Measurements from ENCODE around the gene TTBK1. TPM values are rescaled to one million over a fixed set of nuclear protein-coding genes. Genes with fewer than 3 reads are reported as not detected.

The TTBK1 gene
- polyA plus RNA-seq, 1 donor from 2014 or later: 4.2 TPM

DNA sequence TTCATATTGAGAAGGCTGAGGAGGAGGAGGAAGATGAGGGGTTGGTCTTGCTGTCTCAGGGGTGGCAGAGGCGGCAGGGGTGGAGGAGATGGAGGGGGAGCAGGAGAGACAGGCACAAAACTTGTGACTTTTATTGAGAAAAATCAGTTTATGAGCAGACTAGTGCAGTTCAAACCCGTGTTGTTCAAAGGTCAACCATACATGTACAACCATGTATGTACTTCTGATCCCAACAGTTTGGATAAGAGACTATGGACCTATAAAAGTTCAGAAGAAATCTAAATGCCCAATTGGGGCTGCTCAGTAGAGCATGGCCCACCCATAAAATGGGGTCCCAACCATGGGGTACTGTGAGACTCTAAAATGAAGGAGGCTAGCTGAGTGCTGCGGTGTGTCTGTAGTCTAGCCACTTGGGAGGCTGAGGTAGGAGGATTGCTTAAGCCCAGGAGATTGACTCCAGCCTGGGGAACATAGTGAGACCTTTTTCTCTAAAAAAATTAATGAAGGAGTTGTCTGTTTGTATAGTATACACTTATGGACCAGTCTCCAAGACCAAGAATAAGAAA, 47.1 kb downstream of the TTBK1 start:
- H2AFZ ChIP-seq (ENCODE audit: low read depth, low read length): no peak overlapping the region
- H3K9me2 ChIP-seq (ENCODE audit: insufficient read depth, low read length): no peaks in the 10 kb centered on the region
- no peaks in the 10 kb centered on the region for H3K27me3 ChIP-seq (ENCODE audit: insufficient read depth, low read depth, low read length)
- H3K4me3 ChIP-seq (ENCODE audit: low read length): no peak overlapping the region
- H3K9me3 ChIP-seq (ENCODE audit: low read length): no peaks in the 10 kb centered on the region
- no peaks in the 10 kb centered on the region for H3F3A ChIP-seq (ENCODE audit: insufficient read depth, low read length, poor library complexity, severe bottlenecking)
- no peak for TF ChIP-seq EZH2 (IDR thresholded peaks at IDR 0.05; ENCODE audit: borderline replicate concordance, insufficient read depth, low read length, poor library complexity, severe bottlenecking)
- TF ChIP-seq RAD21 (conservative IDR thresholded peaks at IDR 0.05): no peak
- TF ChIP-seq, protein P1, sequence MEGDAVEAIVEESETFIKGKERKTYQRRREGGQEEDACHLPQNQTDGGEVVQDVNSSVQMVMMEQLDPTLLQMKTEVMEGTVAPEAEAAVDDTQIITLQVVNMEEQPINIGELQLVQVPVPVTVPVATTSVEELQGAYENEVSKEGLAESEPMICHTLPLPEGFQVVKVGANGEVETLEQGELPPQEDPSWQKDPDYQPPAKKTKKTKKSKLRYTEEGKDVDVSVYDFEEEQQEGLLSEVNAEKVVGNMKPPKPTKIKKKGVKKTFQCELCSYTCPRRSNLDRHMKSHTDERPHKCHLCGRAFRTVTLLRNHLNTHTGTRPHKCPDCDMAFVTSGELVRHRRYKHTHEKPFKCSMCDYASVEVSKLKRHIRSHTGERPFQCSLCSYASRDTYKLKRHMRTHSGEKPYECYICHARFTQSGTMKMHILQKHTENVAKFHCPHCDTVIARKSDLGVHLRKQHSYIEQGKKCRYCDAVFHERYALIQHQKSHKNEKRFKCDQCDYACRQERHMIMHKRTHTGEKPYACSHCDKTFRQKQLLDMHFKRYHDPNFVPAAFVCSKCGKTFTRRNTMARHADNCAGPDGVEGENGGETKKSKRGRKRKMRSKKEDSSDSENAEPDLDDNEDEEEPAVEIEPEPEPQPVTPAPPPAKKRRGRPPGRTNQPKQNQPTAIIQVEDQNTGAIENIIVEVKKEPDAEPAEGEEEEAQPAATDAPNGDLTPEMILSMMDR (IDR thresholded peaks at IDR 0.05; ENCODE audit: poor library complexity, severe bottlenecking): no peak
- TF ChIP-seq TAF1 (IDR thresholded peaks at IDR 0.05; ENCODE audit: low read depth): no peak
- TF ChIP-seq SMC3 (conservative IDR thresholded peaks at IDR 0.05; ENCODE audit: poor library complexity): no peak
- no peak for TF ChIP-seq POLR2AphosphoS5 (IDR thresholded peaks at IDR 0.05)
- TF ChIP-seq, protein P2, sequence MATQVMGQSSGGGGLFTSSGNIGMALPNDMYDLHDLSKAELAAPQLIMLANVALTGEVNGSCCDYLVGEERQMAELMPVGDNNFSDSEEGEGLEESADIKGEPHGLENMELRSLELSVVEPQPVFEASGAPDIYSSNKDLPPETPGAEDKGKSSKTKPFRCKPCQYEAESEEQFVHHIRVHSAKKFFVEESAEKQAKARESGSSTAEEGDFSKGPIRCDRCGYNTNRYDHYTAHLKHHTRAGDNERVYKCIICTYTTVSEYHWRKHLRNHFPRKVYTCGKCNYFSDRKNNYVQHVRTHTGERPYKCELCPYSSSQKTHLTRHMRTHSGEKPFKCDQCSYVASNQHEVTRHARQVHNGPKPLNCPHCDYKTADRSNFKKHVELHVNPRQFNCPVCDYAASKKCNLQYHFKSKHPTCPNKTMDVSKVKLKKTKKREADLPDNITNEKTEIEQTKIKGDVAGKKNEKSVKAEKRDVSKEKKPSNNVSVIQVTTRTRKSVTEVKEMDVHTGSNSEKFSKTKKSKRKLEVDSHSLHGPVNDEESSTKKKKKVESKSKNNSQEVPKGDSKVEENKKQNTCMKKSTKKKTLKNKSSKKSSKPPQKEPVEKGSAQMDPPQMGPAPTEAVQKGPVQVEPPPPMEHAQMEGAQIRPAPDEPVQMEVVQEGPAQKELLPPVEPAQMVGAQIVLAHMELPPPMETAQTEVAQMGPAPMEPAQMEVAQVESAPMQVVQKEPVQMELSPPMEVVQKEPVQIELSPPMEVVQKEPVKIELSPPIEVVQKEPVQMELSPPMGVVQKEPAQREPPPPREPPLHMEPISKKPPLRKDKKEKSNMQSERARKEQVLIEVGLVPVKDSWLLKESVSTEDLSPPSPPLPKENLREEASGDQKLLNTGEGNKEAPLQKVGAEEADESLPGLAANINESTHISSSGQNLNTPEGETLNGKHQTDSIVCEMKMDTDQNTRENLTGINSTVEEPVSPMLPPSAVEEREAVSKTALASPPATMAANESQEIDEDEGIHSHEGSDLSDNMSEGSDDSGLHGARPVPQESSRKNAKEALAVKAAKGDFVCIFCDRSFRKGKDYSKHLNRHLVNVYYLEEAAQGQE (IDR thresholded peaks at IDR 0.05; ENCODE audit: borderline replicate concordance): no peak
- TF ChIP-seq EP300 (conservative IDR thresholded peaks at IDR 0.05; ENCODE audit: poor library complexity, severe bottlenecking): no peak
- TF ChIP-seq MXI1 (conservative IDR thresholded peaks at IDR 0.05; ENCODE audit: poor library complexity, severe bottlenecking): no peak
- no peak overlapping the region for H3K4me2 ChIP-seq (ENCODE audit: low read length)
- H4K20me1 ChIP-seq (ENCODE audit: insufficient read depth): no peaks in the 10 kb centered on the region
- H3K79me2 ChIP-seq (replicated peaks; ENCODE audit: insufficient read depth, low read length): no peaks in the 10 kb centered on the region
- no peak overlapping the region for H3K27ac ChIP-seq (ENCODE audit: low read length)
- no peaks in the 10 kb centered on the region for H3K36me3 ChIP-seq (ENCODE audit: insufficient read depth, low read length)
- H3K9ac ChIP-seq (ENCODE audit: low read length): no peak overlapping the region

DNA sequence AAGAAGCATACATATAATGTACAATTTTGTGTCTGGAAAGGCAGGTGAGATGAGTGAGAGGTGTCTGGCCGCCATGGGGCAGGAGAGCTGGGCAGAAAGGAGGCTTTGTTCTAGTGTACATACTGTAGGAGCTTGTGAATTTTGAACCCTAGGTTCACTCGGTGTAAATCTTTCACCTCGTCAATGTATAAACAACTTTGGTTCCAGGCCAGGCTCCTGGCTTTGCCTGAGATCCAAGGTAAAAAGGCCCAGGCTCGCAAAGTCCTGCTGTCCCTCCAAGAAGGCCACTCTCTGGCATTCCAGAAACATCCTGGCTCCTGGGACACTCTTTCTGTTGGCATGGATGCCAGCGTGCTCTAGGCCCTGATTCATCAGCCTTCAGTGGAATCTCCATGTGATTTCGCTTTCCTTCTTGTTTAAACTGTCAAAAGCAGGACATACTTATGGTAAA, 47.6 kb downstream of the TTBK1 start:
- TF ChIP-seq EZH2 (IDR thresholded peaks at IDR 0.05; ENCODE audit: borderline replicate concordance, insufficient read depth, low read length, poor library complexity, severe bottlenecking) (no peak), RAD21 (conservative IDR thresholded peaks at IDR 0.05) (no peak), TAF1 (IDR thresholded peaks at IDR 0.05; ENCODE audit: low read depth) (no peak), SMC3 (conservative IDR thresholded peaks at IDR 0.05; ENCODE audit: poor library complexity) (no peak), MXI1 (conservative IDR thresholded peaks at IDR 0.05; ENCODE audit: poor library complexity, severe bottlenecking) (no peak), POLR2AphosphoS5 (IDR thresholded peaks at IDR 0.05) (no peak), EP300 (conservative IDR thresholded peaks at IDR 0.05; ENCODE audit: poor library complexity, severe bottlenecking) (no peak)
- TF ChIP-seq, protein P1 (IDR thresholded peaks at IDR 0.05; ENCODE audit: poor library complexity, severe bottlenecking): no peak
- TF ChIP-seq, protein P2 (IDR thresholded peaks at IDR 0.05; ENCODE audit: borderline replicate concordance): no peak
- H2AFZ ChIP-seq (ENCODE audit: low read depth, low read length): no peak overlapping the region
- no peaks in the 10 kb centered on the region for H3K27me3 ChIP-seq (ENCODE audit: insufficient read depth, low read depth, low read length)
- H3K9ac ChIP-seq (ENCODE audit: low read length): no peak overlapping the region
- H3K36me3 ChIP-seq (ENCODE audit: insufficient read depth, low read length): no peaks in the 10 kb centered on the region
- H3K9me2 ChIP-seq (ENCODE audit: insufficient read depth, low read length): no peaks in the 10 kb centered on the region
- H3K79me2 ChIP-seq (replicated peaks; ENCODE audit: insufficient read depth, low read length): no peaks in the 10 kb centered on the region
- no peak overlapping the region for H3K27ac ChIP-seq (ENCODE audit: low read length)
- H4K20me1 ChIP-seq (ENCODE audit: insufficient read depth): no peaks in the 10 kb centered on the region
- no peaks in the 10 kb centered on the region for H3F3A ChIP-seq (ENCODE audit: insufficient read depth, low read length, poor library complexity, severe bottlenecking)
- H3K9me3 ChIP-seq (ENCODE audit: low read length): no peaks in the 10 kb centered on the region
- no peak overlapping the region for H3K4me2 ChIP-seq (ENCODE audit: low read length)
- H3K4me3 ChIP-seq (ENCODE audit: low read length): no peak overlapping the region

Data from neural cell (in vitro differentiated cells).